GM21447 (cell line): ENCODE data around the gene RPL26.
"Not testable (repeated sequence)": the region's sequence is repeated elsewhere in the genome, so short reads cannot be mapped to it uniquely, and the experiment has no call there.

ENCODE experiments used
- ATAC-seq: cut with Tn5 transposase; IDR thresholded peaks from one replicate; pipeline ENCODE4 v1.9.1; 2021; ENCODE audit not compliant: unreplicated experiment

Gene RPL26

DNA sequence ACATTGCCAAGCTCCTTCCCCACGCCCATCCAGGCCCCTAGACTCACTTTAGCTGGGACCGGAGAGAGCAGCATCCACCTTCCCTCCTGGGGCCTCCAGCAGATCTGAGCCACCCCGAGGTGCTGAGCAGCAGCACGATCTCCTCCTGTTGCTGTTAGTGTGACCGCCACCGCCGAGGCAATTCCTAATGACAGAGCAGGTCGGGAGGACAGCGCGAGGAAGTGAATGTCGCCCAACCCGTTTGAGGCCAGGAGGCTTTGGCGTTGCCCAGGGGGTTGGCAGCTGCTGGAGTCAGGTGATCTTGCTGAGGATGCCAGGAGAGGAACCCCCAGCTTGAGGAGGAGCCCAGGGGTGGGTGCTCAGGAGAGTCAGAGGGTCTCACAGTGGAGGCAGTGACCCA is 14.6 kb upstream of the RPL26 start, which contains the start of gene RNF222:
RNF222 (minus strand) TSS at position 192 of the 400 bp plus-strand sequence. CDS start 4,366 bp downstream, outside the sequence.
- no peak for ATAC-seq

DNA sequence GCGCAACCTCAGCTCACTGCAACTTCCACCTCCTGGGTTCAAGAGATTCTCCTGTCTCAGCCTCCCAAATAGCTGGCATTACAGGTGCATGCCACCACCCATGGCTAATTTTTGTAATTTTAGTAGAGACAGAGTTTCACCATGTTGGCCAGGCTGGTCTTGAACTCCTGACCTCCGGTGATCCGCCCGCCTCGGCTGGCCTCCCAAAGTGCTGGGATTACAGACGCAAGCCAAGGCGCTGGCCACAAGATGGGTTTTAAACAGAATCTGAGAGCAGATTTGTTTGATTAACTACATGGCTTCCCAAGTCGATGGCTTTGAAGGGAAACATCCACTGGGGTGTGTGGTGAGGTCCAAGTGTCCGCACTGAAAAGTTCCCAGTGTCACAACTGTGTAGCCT is 11.5 kb upstream of the RPL26 start:
- ATAC-seq = not testable (repeated sequence)

DNA sequence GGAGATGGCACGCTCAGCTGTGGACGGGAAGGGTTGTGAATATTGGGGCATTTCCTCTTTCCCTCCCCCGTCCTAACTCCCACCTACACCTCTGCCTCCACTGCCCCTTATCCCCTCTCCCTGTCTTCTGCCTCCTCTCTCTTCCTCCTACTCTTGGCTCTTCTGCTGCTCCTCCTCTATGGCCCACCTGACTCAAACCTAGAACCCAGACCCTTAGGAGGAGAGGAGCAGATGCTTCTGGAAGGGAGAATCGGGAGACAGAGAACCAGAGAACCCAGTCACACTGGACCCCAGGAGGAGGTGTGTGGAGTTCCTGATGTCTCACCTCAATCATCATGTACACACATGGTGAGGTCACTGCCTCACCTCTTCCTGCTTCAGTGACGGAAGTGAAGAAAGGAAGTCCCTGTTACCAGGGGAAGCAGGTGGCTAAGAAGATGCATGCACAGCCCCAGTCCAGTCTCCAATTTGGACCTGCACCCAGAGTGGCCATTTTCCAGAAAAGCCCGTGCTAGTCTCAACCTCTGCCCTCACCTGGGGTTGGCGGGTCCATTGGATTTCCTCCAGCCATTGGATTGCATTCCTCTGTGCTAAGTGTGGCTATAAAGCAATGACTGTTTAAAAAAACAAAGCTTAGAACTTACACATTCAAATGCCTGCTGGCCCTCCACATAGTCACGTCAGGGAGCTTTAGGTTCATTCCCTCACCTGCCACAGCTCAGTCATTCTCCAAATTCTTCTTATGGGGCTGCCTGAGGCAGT is 10.7 kb upstream of the RPL26 start:
- ATAC-seq = no peak

DNA sequence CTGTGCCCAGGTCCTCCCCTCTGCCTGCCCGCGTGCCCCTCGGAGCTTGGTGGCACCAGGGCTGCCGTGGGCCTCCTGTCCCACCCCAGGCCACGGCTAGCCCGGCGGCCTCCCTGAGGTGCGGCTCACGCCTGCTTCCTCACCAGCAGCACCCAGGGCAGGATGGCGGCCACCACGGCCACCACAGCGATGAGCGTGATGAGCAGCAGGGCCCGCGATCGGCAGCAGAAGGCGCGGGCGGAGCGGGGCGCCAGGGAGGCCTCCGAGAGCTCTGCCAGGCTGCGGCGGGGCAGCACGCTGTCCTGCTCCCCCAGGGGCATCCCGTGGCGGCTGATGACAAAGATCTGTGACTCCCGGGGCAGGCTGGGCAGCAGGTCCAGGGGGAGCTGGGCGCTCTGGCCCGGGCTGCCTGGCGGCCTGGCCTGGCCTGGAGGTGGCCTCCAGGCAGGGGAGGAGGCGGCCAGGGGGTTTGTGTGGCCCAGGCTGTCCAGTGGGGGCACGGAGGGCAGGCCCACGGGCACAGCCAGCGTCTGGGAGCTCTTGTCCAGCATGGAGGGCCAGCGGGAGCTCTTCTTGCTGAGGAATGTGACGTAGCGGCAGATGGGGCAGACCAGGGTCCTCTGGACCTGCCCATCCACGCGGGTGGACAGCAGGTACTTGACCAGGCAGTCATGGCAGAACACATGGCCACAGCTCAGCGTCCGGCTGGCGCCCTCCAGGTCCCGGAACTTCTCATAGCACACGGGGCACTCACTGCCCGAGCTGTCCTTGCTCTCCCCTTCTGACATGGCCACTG is 9.9 kb upstream of the RPL26 start:
- ATAC-seq = no peak

DNA sequence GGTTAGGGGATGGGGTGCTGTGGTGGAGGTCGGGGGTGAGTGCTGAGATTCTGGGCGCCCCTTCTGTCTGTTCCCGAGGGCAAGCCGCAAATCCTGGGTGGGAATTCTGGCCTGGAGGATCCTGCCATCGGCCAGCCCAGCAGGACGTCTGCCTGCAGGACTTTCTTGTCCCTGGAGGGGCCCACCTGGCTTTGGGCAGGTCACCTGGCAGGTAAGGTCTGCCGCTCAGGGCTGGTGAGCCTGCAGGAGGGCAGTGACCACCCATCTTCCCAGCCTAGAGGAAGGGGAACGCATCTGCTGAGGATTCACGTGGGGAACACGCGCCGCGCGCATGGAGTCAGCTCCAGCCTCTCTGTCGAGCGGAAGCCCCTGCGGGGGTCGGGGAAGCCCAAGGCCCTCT is 9.3 kb upstream of the RPL26 start:
- ATAC-seq = no peak

DNA sequence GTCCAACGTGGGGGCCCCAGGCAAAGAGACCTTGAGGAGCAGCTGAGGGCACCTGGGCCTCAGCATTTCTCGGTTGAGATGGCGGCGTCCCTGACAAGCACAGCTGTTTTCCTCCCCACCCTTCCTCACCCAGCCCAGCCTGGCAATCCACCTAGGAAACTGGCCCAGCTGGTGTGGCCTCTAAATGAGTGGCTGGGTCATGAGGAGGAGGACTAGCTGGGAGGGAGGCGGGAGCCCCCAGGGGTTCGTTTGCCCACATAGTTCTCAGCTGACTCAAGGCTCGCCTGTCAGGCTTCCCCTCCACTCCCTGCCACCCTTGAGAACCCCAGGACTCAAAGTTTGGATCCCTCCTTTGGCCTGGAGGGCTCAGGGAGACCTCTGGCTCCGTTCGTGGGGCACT is 8.7 kb upstream of the RPL26 start:
- ATAC-seq = no peak

DNA sequence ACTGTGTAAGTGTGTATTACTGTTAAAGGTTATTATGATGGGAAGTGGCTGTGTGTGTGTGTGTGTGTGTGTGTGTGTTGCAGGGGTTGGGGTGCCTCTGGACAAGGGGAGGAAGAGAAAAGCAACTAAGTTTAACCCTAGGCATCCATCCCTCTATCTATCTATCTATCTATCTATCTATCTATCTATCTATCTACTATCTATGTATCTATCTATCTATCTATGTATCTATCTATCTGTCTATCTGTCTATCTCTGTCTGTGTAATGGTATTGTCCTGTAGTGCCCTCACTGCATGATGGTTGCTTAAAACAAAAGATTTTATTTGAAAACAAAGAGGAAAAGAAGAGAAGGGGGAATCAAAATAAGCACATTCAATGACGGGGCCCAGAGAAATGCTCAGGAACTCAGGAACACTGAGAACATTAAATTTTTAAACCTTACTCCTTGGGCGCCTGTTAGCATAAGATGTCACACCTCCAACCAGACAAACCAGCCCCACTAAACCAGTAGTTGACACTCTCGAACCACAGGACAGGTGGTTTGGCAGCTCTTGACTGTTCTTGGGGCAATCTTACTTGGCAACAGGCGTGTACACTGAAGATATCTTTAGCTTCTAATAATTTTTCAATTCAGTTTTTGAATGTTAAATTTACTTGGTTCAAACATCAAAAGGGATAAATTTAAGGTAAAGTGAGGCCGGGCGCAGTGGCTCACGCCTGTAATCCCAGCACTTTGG is 5.1 kb upstream of the RPL26 start:
- no peak for ATAC-seq

DNA sequence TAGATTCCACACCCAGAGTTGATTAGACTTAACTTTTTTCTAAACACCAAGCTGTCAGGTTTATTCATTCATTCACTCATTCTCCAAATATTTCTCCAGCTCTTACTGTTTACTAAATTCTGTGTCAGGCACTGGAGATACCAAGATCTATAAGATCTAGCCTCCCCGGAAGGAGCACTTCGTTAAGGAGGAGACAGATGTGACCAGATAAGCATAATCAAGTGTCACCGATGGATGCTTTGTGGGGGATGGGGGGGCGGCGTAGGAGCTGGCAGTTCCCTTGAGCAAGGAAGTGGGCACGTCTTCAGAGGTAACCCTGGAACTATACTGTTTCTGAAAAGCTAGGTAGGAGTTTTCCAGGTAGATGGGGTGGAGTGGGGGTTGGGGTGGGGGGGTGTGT is 3.8 kb upstream of the RPL26 start:
- no peak for ATAC-seq

DNA sequence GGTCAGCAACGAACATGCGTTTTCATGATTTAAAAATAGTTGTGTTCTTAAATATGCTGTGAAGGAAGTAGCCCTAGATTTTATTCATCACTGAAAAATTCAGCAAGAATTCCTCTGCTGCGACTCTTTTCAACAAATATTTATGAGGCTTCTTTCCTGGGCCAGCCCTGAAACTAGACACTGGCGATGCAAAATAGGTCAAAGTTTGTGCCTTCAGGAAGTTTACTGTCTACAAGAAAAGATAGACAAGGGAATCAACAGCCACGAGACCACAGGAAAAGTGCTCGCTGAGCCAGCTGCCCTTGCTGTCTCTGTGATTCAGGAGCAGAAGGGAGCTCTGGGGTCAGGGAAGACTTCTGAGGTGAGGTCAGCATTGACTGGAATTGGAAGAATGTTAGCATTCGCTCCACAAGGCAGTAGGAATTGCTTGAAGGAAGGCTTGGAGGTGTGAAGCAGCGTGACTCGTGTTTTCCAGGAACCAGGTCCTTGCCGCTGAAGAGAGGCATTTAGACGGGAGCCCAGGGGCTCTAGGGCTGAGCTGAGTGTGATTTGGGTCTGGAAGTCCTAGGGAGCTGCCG is 1.9 kb upstream of the RPL26 start:
- no peak for ATAC-seq

DNA sequence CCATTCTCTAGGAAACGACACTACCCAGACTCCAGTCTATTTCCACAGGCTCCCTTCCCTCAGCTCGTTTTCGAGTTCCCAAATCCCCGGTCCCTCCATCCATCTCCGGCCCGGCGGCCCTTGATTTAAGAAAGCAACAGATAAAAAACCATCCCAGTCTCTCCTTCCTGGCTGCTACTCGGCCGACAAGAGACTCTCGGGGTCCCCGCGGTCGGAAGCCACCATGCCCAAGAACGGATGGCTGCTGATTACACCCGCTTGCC is 182 bp downstream of the RPL26 start:
- peak; percentile 8 for ATAC-seq

DNA sequence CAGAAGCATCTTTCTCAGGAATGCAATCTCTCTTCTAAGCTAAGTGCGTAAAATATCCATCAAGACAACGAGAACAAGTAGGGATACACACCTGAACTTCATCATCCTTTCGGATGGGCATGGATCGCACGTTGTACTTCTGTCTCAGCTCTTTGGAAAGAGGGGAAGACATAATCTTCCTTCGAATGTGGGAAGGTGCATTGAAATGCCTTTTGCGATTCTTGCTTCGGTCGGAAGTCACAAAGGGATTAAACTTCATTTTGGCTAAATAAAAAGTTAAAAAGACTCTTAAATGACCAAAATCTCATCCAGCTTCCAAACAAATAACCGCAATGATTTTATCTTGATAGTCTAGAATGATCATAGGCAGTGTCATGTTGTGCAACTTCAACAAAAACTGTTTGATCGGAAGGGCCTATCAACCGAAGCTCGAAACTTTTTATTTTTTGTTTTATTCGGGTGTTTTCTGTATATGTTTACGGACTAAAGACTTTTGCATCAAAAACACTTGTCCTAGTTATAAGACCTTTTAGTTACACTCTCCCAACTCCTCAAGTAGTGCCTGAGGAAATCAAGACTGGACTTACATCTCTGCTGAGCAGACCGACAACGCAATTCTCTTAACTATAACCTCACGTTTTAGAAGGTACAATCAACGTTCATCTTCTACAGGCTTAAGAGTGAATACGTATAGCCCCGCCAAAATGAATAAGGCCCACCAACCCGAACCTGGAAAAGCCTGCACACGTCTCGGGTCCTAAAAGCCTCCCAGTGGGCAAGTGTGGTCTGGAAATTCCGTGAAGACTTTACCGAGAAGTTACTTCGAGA is 727 bp downstream of the RPL26 start:
- ATAC-seq = no peak

DNA sequence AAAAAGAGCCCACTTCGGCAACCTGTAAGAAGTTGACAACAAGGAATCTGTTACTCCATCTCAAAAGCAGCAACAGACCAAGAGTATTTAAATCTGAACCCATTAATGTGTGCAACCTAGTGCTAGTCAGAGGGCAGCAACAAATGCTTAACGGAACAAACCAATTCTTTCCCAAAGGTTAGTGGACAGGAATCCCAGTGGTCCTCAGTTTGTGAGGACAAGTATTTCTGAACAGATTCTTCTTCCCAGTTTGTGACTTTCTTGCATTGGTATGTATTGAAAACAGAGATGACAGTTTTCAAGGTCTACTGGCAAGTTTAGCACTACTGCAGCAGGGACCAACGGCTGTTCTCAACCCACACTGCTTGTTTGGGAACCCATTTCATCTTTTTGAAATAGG is 2.9 kb downstream of the RPL26 start:
- no peak for ATAC-seq

DNA sequence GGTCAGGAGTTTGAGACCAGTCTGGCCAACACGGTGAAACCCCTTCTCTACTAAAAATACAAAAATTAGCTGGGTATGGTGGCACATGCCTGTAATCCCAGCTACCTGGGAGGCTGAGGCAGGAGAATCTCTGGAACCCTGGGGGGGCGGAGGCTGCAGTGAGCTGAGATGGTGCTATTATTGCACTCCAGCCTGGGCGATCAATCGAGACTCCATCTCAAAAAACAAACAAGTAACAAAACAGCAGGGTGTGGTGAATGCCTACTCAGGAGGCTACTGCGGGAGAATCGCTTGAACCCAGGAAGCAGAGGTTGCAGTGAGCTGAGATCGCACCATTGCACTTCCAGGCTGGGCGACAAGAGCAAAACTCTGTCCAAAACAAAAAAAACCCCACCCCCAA is 4.9 kb downstream of the RPL26 start:
- ATAC-seq = not testable (repeated sequence)

DNA sequence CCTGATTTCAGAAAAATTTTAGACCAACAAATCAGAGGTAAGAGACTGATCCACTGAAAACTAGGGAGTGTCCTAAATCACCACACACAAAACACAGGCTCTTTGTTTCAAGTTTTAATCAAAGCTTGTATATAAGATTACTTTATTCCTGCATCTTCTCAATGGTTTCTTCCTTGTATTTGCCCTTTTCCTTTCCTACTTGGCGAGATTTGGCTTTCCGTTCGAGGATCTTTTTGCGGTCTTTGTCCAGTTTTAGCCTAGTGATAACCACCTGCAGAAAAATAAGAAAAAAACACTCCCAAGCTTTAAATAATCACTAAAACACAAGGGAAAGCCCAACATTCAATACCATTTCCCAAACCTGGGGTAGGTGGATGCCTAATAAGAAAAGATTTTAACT is 5.6 kb downstream of the RPL26 start:
- ATAC-seq = no peak

DNA sequence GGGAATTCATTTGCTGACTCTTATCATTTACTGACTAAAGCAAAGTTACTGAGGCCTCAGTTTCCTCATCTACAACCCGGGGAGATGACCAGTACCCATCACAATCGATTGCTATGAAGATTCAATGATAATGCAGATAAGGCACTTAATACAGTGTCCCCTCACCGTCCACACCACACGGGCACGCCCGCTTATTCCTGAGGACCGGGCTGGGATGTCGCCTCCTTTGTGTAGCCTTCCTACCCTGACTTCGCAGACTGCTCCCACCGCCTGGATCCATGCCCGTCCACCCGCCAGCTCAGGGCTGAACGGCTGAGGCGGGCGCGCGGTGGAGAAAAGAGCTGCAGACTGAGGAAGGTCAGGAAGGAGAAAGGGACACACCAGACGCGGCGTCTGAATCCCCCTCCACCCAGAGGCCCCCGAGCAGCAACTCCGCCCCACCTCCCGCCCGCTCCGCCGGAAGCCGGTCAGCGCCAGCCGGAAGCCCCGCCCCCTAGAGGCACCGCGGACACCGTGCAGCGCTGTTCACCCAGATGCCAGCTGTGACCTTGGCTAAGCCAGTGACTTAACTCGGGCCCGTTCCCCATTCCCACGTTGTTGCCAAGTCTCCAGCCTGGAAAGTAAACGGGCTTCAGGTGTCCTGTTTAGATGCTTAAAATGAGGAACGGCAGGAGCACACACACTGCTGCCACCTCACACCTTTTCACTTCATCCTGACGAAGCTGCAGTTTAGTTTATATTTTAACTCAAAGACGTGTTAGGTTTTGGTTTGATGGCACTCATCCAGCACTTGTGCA is 6.5 kb downstream of the RPL26 start, which contains the start of gene KRABD2:
KRABD2 (minus strand) TSS at position 434 of the 797 bp plus-strand sequence.
- peak; percentile 92 for ATAC-seq

DNA sequence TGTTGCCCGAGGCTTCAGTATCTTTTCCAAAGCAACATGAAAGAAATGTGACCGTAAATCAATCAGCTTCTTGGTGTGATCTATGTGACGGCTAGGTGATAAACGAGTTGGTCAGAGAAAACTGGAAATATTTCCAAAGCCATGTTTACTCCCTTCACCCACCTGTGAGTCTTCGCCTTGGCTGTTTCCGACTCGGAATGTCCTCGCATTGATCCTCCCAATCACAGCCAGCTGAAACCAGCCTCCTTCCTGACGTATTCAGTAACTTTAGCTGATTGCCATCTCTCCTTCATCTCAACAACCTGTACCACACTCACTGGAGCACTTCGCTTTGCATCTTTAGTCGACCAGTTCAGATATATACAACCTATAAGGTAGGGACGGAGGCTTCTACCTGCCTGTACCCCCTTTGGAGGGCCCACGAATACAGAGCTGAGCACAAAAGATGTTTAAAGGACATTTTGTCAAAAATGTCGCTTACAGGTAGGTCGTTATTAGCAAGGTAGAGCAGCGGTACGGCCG is 7.2 kb downstream of the RPL26 start:
- ATAC-seq = no peak

DNA sequence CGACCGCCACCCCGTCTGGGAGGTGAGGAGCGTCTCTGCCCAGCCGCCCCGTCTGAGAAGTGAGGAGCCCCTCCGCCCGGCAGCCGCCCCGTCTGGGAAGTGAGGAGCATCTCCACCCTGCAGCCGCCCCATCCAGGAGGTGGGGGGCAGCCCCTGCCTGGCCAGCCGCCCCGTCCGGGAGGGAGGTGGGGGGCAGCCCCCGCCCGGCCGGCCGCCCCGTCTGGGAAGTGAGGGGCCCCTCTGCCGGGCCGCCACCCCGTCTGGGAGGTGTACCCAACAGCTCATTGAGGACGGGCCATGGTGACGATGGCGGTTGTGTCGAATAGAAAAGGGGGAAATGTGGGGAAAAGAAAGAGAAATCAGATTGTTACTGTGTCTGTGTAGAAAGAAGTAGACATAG is 9.1 kb downstream of the RPL26 start:
- not testable (repeated sequence) for ATAC-seq

DNA sequence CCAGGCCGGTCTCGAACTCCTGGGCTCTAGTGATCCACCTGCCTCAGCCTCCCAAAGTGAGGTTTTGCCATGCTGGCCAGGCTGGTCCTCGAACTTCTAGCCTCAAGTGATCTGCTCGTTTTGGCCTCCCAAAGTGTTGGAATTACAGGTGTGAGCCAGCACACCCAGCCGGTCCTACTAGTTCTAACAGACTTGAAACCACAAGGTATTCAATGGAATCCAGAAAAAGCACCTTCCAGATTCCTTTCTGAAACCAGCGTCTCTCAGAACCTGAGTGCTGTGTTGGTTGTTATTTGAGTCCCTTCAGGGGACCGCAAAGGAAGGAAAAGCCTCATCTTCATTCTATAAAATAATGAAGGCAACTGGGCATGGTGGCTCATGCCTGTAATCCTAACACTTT is 10.6 kb downstream of the RPL26 start:
- no peak for ATAC-seq

DNA sequence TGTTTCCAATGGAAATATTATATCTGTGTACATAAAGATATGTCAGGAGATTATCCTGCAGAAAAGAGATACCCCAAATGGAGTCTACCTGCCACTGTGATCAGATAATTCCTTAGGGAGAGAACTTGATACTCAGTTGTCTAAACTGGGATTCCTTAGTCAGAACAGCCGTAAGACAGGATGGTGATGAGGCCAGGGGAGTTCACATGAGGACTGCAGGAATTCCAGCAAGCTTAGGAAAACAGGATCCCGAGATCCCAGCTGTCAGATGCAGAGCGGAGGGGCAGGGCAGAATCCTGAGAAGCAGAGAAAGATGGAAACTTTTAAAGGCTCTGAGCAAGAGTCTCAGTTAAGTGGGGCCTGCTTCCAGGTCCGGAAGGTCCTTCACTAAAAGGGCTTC is 11.2 kb downstream of the RPL26 start:
- no peak for ATAC-seq

DNA sequence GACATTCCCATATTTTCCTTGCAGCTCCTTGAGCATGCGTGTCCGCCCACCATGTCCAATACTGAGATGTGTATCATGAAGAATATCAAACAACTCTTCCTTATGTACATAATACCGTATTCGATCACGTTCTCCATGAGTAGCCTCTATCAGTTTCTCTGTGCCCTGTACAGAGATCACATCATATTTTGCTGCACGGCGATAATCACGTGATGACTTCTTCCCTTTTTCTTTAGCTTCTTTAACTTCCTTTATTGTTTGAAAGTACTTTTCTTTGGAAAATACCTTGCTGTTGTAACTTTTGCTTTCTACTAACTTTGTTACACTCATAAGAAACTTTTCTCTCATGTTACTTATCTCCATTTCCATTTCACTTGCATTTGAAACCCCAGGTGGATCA is 13.0 kb downstream of the RPL26 start:
- ATAC-seq = no peak
